Stomach smooth muscle (tissue), 2 donors: Measurements from ENCODE around the gene IRAK1.

Experiments
- H3K27ac ChIP-seq: one replicate; pipeline ENCODE4 v1.7.0; 2013; ENCODE audit warnings: mild to moderate bottlenecking, low read length, inconsistent platforms
- H3K27me3 ChIP-seq, 2 donors: one replicate each; pipeline ENCODE4 v1.7.0; 2013; ENCODE audit warnings: low read length in 2 of 2; ENCODE audit not compliant: insufficient read depth in 2 of 2, control insufficient read depth in 1 of 2
- H3K36me3 ChIP-seq, 2 donors: one replicate each; pipeline ENCODE4 v1.7.0; 2013; ENCODE audit warnings: low read length in 2 of 2; ENCODE audit not compliant: control insufficient read depth in 2 of 2, insufficient read depth in 2 of 2
- H3K4me1 ChIP-seq: one replicate; pipeline ENCODE4 v1.7.0; 2013; ENCODE audit warnings: low read length; ENCODE audit not compliant: control insufficient read depth, insufficient read depth
- H3K4me3 ChIP-seq, 2 donors: one replicate each; pipeline ENCODE4 v1.7.0; 2013; ENCODE audit warnings: low read length in 2 of 2
- H3K9ac ChIP-seq, 2 donors: one replicate each; pipeline ENCODE4 v1.7.0; 2013; ENCODE audit warnings: low read length in 2 of 2, mild to moderate bottlenecking in 1 of 2
- H3K9me3 ChIP-seq, 2 donors: one replicate each; pipeline ENCODE4 v1.7.0; 2013; ENCODE audit warnings: low read length in 2 of 2; ENCODE audit not compliant: control insufficient read depth in 2 of 2
- donor health status: healthy.
- donor health status: Pancreatic carcinoma.

IRAK1 gene

DNA sequence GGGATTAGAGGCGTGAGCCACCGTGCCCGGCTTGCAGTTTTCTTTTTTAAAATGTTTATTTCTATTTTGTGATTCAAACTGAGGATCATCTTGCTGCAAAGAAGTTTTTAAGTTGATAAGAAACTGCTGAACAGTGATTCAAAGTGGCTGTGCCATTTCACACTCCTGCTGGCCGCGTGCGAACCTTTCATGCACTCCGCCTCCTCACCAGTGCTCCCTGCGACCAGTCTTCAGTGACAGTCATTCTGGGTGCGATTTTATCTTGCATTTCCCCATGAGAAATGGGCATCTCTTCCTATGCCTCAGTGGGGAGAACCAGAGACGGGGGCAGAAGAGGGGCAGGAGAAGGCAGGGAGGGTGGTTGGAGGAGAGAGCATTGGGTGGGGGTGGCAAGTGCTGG lies 25.7 kb downstream of the IRAK1 start:
- H3K27ac ChIP-seq = no peak overlapping the region
- H3K9ac ChIP-seq = no peak overlapping the region
- no peaks in the 10 kb centered on the region for H3K9me3 ChIP-seq
- no peaks in the 10 kb centered on the region for H3K4me1 ChIP-seq
- no peaks in the 10 kb centered on the region for H3K36me3 ChIP-seq
- H3K27me3 ChIP-seq = peaks cover 0 to 11% of the 10 kb centered on the region in 2 donors
- H3K4me3 ChIP-seq = no peak overlapping the region

DNA sequence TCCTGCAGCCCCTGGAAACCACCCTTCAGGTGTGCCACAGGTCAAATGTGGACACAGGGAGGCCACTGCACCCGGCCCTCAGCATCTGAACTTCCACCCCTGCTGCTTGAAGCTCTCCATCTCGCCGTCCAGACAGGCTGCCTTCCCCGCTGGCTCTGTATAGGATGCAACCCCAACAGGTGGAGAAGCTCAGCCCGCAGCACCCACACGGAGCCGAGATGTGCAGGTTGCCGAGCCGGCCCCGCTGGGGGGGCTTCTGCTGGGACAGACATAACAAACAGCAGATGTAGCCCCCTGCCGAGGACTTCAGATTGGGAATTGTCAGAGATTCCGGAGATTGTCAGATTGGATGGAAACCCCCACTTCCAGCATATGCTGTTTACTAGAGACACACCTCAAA lies 26.6 kb downstream of the IRAK1 start:
- no peaks in the 10 kb centered on the region for H3K4me1 ChIP-seq
- no peaks in the 10 kb centered on the region for H3K36me3 ChIP-seq
- peaks cover 0 to 11% of the 10 kb centered on the region in 2 donors for H3K27me3 ChIP-seq
- no peaks in the 10 kb centered on the region for H3K9me3 ChIP-seq
- H3K27ac ChIP-seq = no peak overlapping the region
- H3K4me3 ChIP-seq = no peak overlapping the region
- H3K9ac ChIP-seq = no peak overlapping the region

DNA sequence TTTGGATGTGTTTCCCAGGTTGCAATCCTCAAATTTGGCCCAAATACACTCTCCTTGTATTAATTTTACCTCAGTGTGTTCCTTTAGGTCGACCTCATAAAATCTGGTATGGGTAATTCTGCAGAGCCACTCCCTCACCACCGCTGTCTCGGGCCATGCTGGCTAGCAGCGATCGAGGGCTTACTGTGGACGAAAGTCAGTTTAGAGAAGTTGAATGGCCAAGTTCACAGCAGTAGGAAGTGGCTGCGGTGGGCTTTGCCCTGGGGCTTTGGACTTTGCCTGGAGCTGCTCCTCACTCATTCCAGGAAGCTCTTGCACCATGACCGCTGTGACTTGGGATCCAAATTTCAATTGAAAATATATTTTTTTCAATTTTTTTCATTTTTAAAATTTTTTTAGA lies 27.5 kb downstream of the IRAK1 start:
- H3K27me3 ChIP-seq = peaks cover 0 to 6% of the 10 kb centered on the region in 2 donors
- H3K27ac ChIP-seq = no peak overlapping the region
- no peak overlapping the region for H3K4me3 ChIP-seq

DNA sequence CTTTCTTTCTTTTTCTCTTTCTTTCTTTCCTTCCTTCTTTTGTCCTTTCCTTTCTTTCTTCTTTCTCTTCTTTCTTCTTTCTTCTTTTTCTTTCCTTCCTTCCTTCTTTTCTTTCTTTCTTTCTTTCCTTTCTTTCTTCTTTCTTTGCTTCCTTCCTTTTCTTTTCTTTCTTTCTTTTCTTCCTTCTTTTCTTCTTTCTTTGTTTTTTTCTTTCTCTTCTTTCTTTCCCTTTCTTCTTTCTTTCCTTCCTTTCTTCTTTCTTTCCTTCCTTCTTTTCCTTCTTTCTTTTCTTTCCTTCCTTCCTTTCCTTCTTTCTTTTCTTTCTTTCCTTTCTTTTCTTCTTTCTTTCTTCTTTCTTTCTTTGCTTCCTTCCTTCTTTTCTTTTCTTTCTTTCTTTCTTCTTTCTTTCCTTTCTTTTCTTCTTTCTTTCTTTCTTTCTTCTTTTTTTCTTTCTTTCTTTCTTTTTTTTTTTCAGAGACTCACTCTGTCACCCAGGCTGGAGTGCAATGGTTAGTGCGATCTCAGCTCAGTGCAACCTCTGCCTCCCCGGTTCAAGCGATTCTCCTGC lies 28.6 kb downstream of the IRAK1 start:
- H3K4me3 ChIP-seq = no peak overlapping the region
- no peak overlapping the region for H3K27ac ChIP-seq
- no peaks in the 10 kb centered on the region for H3K36me3 ChIP-seq
- H3K9ac ChIP-seq = no peak overlapping the region
- H3K9me3 ChIP-seq = no peaks in the 10 kb centered on the region
- no peaks in the 10 kb centered on the region for H3K4me1 ChIP-seq
- peaks cover 0 to 6% of the 10 kb centered on the region in 2 donors for H3K27me3 ChIP-seq

More for the DNA sequence above, 27.5 kb downstream of the IRAK1 start:
- H3K9ac ChIP-seq = no peak overlapping the region
- H3K36me3 ChIP-seq = no peaks in the 10 kb centered on the region
- no peaks in the 10 kb centered on the region for H3K9me3 ChIP-seq
- H3K4me1 ChIP-seq = no peaks in the 10 kb centered on the region

DNA sequence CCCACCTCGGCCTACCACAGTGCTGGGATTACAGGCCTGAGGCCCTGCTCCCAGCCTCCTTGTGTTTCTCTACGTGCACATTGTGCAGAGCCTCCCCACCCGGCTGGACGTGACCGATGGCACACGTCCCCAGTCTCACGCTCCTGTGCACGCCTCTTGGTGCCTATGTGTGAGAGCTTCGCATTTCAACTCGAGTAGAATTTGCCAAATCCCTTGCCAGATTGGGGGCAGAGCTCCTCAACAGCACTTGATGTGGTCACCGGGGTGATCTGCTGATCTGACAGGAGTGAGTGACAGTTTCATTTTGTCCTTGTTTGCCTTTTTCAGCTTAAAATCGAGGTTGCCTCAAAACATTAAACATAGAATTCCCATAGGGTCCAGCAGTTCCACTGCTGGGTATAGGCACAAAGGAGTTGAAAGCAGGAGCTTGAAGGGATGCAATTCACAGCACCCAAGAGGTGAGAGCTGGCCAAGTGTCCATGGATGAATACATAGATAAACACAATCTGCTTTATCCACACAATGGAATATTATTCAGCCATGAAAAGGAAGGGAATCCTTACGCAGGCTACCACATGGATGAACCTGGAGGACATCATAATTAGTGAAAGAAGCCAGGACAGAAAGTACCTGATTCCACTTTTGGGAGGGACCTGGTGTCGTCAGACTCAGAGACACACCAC lies 29.6 kb downstream of the IRAK1 start:
- peaks cover 0 to 4% of the 10 kb centered on the region in 2 donors for H3K27me3 ChIP-seq

DNA sequence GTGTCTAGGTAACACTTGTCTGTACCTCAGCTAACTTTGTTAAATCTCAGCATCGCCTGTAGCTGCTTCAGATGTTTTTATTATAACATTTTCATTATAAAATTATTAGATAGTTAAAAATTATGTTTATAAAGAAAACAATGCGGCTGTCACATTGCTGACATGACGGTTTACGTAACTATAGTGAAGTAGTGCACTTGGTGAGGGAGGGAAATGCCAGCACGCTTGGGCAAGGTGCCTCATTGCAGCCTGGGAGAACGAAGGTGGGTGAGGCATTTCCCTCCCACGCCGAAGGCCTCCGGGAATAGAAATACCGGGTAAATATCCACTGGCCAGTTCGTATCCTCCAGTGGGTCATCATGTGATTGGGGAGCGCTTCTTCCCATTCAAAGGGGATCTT lies 31.2 kb downstream of the IRAK1 start:
- H3K9me3 ChIP-seq = no peaks in the 10 kb centered on the region
- H3K4me1 ChIP-seq = peaks cover 5% of the 10 kb centered on the region
- H3K27ac ChIP-seq = no peak overlapping the region
- H3K4me3 ChIP-seq = no peak overlapping the region
- no peaks in the 10 kb centered on the region for H3K36me3 ChIP-seq
- peaks cover 0 to 8% of the 10 kb centered on the region in 2 donors for H3K27me3 ChIP-seq
- no peak overlapping the region for H3K9ac ChIP-seq

More for the DNA sequence above, 29.6 kb downstream of the IRAK1 start:
- Histone ChIP-seq H3K9ac (no peak overlapping the region), H3K36me3 (no peaks in the 10 kb centered on the region), H3K27ac (no peak overlapping the region), H3K4me1 (peaks cover 3% of the 10 kb centered on the region), H3K4me3 (no peak overlapping the region), H3K9me3 (no peaks in the 10 kb centered on the region)

DNA sequence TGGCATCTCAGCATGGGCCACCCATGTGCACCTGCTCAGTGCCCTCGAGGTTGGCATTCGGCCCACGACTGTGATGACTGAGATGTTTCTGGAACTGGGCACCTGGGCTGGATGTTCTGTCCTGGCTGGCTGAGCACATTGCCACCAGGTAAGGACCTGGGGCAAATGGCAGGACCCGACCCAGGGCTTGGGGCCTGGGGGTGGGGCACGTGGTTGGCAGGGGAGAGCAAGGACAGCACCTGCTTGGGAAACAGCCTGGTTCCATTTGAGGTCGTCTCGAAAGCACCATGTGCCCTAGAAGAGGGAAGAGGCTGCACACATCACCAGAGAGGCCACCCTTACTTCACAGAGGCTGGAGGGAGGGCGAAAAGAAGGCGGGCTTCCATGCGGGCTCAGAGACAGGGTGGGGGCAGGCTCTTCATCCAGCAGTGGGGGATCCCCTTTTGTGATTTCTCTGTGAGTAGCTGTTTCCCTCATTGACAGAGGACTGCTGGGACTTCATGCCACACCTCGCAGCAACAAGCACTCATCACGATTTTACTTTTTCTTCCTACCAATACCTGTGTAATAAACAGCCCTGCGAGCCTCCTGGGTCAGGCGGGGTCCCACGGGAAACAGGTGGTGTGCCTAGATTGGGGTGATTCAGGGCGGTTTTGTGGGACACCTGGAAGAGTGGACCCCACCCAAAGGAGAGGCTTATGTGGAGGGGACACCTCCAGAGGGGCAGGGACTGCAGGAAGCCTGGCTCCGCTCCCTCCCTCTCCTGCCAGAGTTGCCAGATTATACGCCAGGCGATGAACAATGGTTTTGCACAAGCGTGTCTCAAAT lies 35.1 kb downstream of the IRAK1 start:
- H3K9ac ChIP-seq = peak overlapping the region in 1 of 2 donors; percentile 45
- peaks cover 5% of the 10 kb centered on the region for H3K4me1 ChIP-seq
- H3K36me3 ChIP-seq = no peaks in the 10 kb centered on the region
- H3K4me3 ChIP-seq = no peak overlapping the region
- no peak overlapping the region for H3K27ac ChIP-seq
- peaks cover 0 to 6% of the 10 kb centered on the region in 2 donors for H3K27me3 ChIP-seq
- H3K9me3 ChIP-seq = no peaks in the 10 kb centered on the region

DNA sequence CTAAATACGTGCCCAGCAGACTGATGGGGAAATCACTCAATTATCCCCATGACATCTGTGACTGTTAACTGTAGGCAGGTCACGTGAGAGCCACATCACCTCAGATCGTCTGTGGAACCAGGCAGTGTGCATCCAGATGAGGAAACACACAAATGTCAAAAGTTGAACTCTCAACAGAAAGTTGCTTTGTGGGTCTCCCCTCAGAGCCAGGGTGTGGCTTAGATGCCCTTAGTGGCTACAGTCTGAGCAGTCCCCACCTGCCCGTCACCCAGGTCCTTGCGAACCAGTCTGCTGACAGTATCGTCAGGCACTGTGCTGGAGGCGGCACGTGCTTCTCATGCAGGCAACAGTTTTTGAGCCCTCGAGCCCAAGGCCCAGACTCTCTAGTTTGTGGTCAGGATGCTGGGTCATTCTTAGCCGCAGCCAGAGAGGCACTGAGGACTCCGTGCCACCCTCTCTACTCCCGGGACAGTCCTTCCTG lies 36.3 kb downstream of the IRAK1 start:
- no peak overlapping the region for H3K9ac ChIP-seq
- no peak overlapping the region for H3K4me3 ChIP-seq
- no peaks in the 10 kb centered on the region for H3K9me3 ChIP-seq
- H3K27me3 ChIP-seq = peaks cover 0 to 6% of the 10 kb centered on the region in 2 donors
- H3K36me3 ChIP-seq = no peaks in the 10 kb centered on the region
- H3K4me1 ChIP-seq = peaks cover 5% of the 10 kb centered on the region
- H3K27ac ChIP-seq = no peak overlapping the region

DNA sequence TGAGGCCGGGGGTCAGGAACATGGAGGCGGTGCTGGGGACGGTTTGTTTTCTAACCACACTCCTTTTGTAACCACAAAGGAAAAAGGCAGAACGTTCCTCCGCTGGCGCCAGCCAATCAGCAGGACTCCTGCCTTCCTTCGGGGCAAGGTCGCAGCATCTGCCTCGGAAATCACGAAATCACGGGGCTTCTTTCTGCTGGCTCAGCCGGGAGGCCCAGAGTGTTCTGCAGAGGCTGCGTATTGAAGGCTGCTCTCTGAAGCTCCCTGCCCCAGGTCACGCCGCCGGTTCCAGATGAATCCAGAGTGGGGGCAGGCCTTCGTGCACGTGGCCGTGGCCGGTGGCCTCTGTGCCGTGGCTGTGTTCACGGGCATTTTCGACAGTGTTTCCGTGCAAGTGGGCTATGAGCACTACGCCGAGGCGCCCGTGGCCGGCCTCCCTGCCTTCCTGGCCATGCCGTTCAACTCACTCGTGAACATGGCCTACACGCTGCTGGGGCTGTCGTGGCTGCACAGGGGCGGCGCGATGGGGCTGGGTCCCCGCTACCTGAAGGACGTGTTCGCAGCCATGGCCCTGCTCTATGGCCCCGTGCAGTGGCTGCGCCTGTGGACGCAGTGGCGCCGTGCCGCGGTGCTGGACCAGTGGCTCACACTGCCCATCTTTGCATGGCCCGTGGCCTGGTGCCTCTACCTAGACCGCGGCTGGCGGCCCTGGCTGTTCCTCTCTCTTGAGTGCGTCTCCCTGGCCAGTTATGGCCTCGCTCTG lies 37.8 kb downstream of the IRAK1 start:
- Histone ChIP-seq H3K36me3 (no peaks in the 10 kb centered on the region), H3K9ac (no peak overlapping the region), H3K9me3 (no peaks in the 10 kb centered on the region), H3K27ac (no peak overlapping the region), H3K27me3 (peaks cover 0 to 6% of the 10 kb centered on the region in 2 donors), H3K4me3 (no peak overlapping the region), H3K4me1 (peaks cover 5% of the 10 kb centered on the region)

DNA sequence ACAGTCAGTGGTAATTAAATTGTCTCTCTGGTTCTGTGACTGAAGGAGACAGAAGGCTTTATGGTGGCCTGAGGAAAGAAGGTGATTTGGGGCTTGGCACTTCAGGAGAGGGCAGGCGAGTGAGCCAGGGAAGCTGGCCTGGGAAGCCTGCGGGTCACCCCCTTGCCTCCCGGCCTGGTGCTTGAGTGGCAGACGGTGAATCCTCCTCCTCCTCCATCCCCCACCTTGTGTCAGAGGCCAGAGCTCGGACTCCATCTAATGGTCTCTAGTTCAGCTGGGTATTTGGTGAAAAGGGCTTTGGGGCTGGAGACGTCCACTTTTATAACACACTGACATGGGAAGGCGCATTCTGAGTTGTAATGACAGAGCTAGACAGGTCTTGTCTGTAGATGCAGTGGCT lies 38.5 kb downstream of the IRAK1 start:
- Histone ChIP-seq H3K9me3 (no peaks in the 10 kb centered on the region), H3K36me3 (no peaks in the 10 kb centered on the region), H3K4me3 (no peak overlapping the region), H3K4me1 (peaks cover 5% of the 10 kb centered on the region), H3K27me3 (peaks cover 0 to 6% of the 10 kb centered on the region in 2 donors), H3K9ac (no peak overlapping the region), H3K27ac (no peak overlapping the region)
